Activated naive CD4-positive, alpha-beta T cell treated with anti-CD3 and anti-CD28 coated beads for 36 hours (primary cell): ENCODE results near the gene RTRAF. TPM values are rescaled to one million over a fixed set of nuclear protein-coding genes. Genes with fewer than 3 reads are reported as not detected.

Experiments used
- CTCF ChIA-PET: fragments of 350-600 bp; sonication (Branson Sonifier 250); formaldehyde crosslinking; loops from one replicate; lab custom pipeline; 2021; ENCODE audit warnings: antibody characterized with exemption; lab: Charles Lee
- DNase-seq: peaks from one replicate; pipeline ENCODE4 v3.0.0-alpha.2; 2020
- H3K27ac Mint-ChIP-seq: one replicate; pipeline ENCODE4 v1.8.0; 2021; ENCODE audit warnings: mild to moderate bottlenecking, mixed read lengths
- H3K27me3 Mint-ChIP-seq: one replicate; pipeline ENCODE4 v1.8.0; 2021; ENCODE audit warnings: low read depth, mixed read lengths
- H3K36me3 Mint-ChIP-seq: one replicate; pipeline ENCODE4 v1.8.0; 2021; ENCODE audit warnings: low read depth, mixed read lengths
- H3K4me1 Mint-ChIP-seq: one replicate; pipeline ENCODE4 v1.8.0; 2021; ENCODE audit warnings: low read depth, mixed read lengths
- H3K4me3 Mint-ChIP-seq: one replicate; pipeline ENCODE4 v1.8.0; 2021; ENCODE audit warnings: mild to moderate bottlenecking, moderate library complexity, mixed read lengths
- H3K9me3 Mint-ChIP-seq: one replicate; pipeline ENCODE4 v1.8.0; 2021; ENCODE audit warnings: mixed read lengths
- intact Hi-C: fragments of 100-400 bp; cut with micrococcal nuclease; formaldehyde crosslinking; loops from one replicate; pipeline ENCODE4 v1.15.1; 2023
- total RNA-seq, 2 experiments: library from RNA; stranded (reverse); gene quantifications; one replicate each; pipeline ENCODE4 v1.2.3, GENCODE V29; 2021

Gene RTRAF
- total RNA-seq = 100 to 1,000 TPM; 255 to 275 TPM

- intact Hi-C loops = loop anchor here (1.0 to 10.0 kb wide), 8 partner anchors 142 to 745 kb away; partner anchors contain the start of genes ERO1A, GPR137C, TMX1 and TXNDC16
- Mint-ChIP-seq H3K27ac (peak within 1 kb of the TSS; percentile 85), H3K27me3 (no peaks in the 10 kb centered on the region), H3K4me3 (peak within 1 kb of the TSS; percentile 89), H3K9me3 (no peaks in the 10 kb centered on the region), H3K4me1 (peaks cover 37% of the 10 kb centered on the region), H3K36me3 (peaks cover 16% of the 10 kb centered on the region)
- CTCF ChIA-PET = no interaction called here
- DNase-seq = peak; percentile 93
Measured at GRCh38 chr14:51989293-51990234, at the start of gene RTRAF. Gene RTRAF (plus strand): TSS chr14:51989546. CDS start chr14:51989640, 94 bp downstream.

GRCh38 chr14:51939755-51940301 lies 49.5 kb upstream of the RTRAF start:
- Mint-ChIP-seq H3K4me1 (peaks cover 40% of the 10 kb centered on the region), H3K4me3 (no peak overlapping the region), H3K27ac (no peak overlapping the region), H3K36me3 (peaks cover 36% of the 10 kb centered on the region), H3K27me3 (no peaks in the 10 kb centered on the region), H3K9me3 (peaks cover 3% of the 10 kb centered on the region)
- CTCF ChIA-PET = interaction anchor here (0.6 to 1.4 kb wide), 2 partner anchors 39 to 128 kb away, joined by 3 to 5 read pairs; no protein-coding TSS in a partner anchor
- intact Hi-C loops = no loop called here
- DNase-seq = no peak

- Mint-ChIP-seq H3K4me1 (peaks cover 35% of the 10 kb centered on the region), H3K27ac (no peak overlapping the region), H3K4me3 (no peak overlapping the region), H3K36me3 (peaks cover 56% of the 10 kb centered on the region), H3K9me3 (peaks cover 27% of the 10 kb centered on the region), H3K27me3 (no peaks in the 10 kb centered on the region)
- intact Hi-C loops = no loop called here
- CTCF ChIA-PET = no interaction called here
- no peak for DNase-seq
Measured at GRCh38 chr14:51942971-51943370, 46.4 kb upstream of the RTRAF start.

GRCh38 chr14:51950007-51950406 lies 39.3 kb upstream of the RTRAF start:
- no peak for DNase-seq
- H3K4me1 Mint-ChIP-seq = peaks cover 2% of the 10 kb centered on the region
- H3K27me3 Mint-ChIP-seq = no peaks in the 10 kb centered on the region
- peaks cover 25% of the 10 kb centered on the region for H3K9me3 Mint-ChIP-seq
- peaks cover 67% of the 10 kb centered on the region for H3K36me3 Mint-ChIP-seq
- no peak overlapping the region for H3K4me3 Mint-ChIP-seq
- intact Hi-C loops = no loop called here
- no peak overlapping the region for H3K27ac Mint-ChIP-seq
- CTCF ChIA-PET = no interaction called here

GRCh38 chr14:51951656-51952055 lies 37.7 kb upstream of the RTRAF start:
- peaks cover 2% of the 10 kb centered on the region for H3K4me1 Mint-ChIP-seq
- CTCF ChIA-PET = interaction anchor here (0.6 kb wide), 1 partner anchor 654 kb away, joined by 3 read pairs; no protein-coding TSS in a partner anchor
- H3K27me3 Mint-ChIP-seq = no peaks in the 10 kb centered on the region
- peaks cover 12% of the 10 kb centered on the region for H3K9me3 Mint-ChIP-seq
- H3K27ac Mint-ChIP-seq = no peak overlapping the region
- no peak overlapping the region for H3K4me3 Mint-ChIP-seq
- H3K36me3 Mint-ChIP-seq = peaks cover 67% of the 10 kb centered on the region
- DNase-seq = no peak
- intact Hi-C loops = no loop called here

- DNase-seq = no peak
- Mint-ChIP-seq H3K4me1 (peaks cover 10% of the 10 kb centered on the region), H3K27ac (no peak overlapping the region), H3K27me3 (no peaks in the 10 kb centered on the region), H3K36me3 (peaks cover 84% of the 10 kb centered on the region), H3K9me3 (peaks cover 18% of the 10 kb centered on the region), H3K4me3 (no peak overlapping the region)
- intact Hi-C loops = no loop called here
- CTCF ChIA-PET = interaction anchor here (1.6 kb wide), 1 partner anchor 24 kb away, joined by 3 read pairs; no protein-coding TSS in a partner anchor
Measured at GRCh38 chr14:51954031-51954430, 35.3 kb upstream of the RTRAF start.

GRCh38 chr14:51954657-51955056 lies 34.7 kb upstream of the RTRAF start:
- CTCF ChIA-PET = interaction anchor here (1.6 kb wide), 1 partner anchor 23 kb away, joined by 3 read pairs; no protein-coding TSS in a partner anchor
- Mint-ChIP-seq H3K4me1 (peaks cover 13% of the 10 kb centered on the region), H3K4me3 (no peak overlapping the region), H3K9me3 (peaks cover 25% of the 10 kb centered on the region), H3K27ac (no peak overlapping the region), H3K36me3 (peaks cover 88% of the 10 kb centered on the region), H3K27me3 (no peaks in the 10 kb centered on the region)
- intact Hi-C loops = no loop called here
- no peak for DNase-seq

GRCh38 chr14:51957950-51958349 lies 31.4 kb upstream of the RTRAF start:
- peaks cover 37% of the 10 kb centered on the region for H3K4me1 Mint-ChIP-seq

GRCh38 chr14:51959928-51960327 lies 29.4 kb upstream of the RTRAF start:
- H3K4me3 Mint-ChIP-seq = no peak overlapping the region
- CTCF ChIA-PET = no interaction called here
- peaks cover 46% of the 10 kb centered on the region for H3K4me1 Mint-ChIP-seq
- no peaks in the 10 kb centered on the region for H3K27me3 Mint-ChIP-seq
- intact Hi-C loops = no loop called here
- DNase-seq = no peak
- no peak overlapping the region for H3K27ac Mint-ChIP-seq
- peaks cover 31% of the 10 kb centered on the region for H3K9me3 Mint-ChIP-seq
- H3K36me3 Mint-ChIP-seq = peaks cover 57% of the 10 kb centered on the region

More at GRCh38 chr14:51957950-51958349, 31.4 kb upstream of the RTRAF start:
- DNase-seq = no peak
- H3K27ac Mint-ChIP-seq = no peak overlapping the region
- CTCF ChIA-PET = no interaction called here
- H3K4me3 Mint-ChIP-seq = no peak overlapping the region
- H3K36me3 Mint-ChIP-seq = peaks cover 75% of the 10 kb centered on the region
- H3K27me3 Mint-ChIP-seq = no peaks in the 10 kb centered on the region
- intact Hi-C loops = no loop called here
- peaks cover 31% of the 10 kb centered on the region for H3K9me3 Mint-ChIP-seq

- H3K27me3 Mint-ChIP-seq = no peaks in the 10 kb centered on the region
- H3K4me3 Mint-ChIP-seq = no peak overlapping the region
- CTCF ChIA-PET = no interaction called here
- peaks cover 46% of the 10 kb centered on the region for H3K4me1 Mint-ChIP-seq
- H3K36me3 Mint-ChIP-seq = peaks cover 49% of the 10 kb centered on the region
- intact Hi-C loops = no loop called here
- H3K9me3 Mint-ChIP-seq = peaks cover 31% of the 10 kb centered on the region
- no peak for DNase-seq
- no peak overlapping the region for H3K27ac Mint-ChIP-seq
Measured at GRCh38 chr14:51960866-51961265, 28.5 kb upstream of the RTRAF start.

GRCh38 chr14:51962711-51963110 lies 26.6 kb upstream of the RTRAF start:
- Mint-ChIP-seq H3K27ac (peak overlapping the region; percentile 44), H3K4me3 (peak overlapping the region; percentile 17), H3K4me1 (peaks cover 46% of the 10 kb centered on the region), H3K9me3 (peaks cover 25% of the 10 kb centered on the region), H3K36me3 (peaks cover 36% of the 10 kb centered on the region), H3K27me3 (no peaks in the 10 kb centered on the region)
- intact Hi-C loops = no loop called here
- CTCF ChIA-PET = interaction anchor here (0.5 to 1.3 kb wide), 5 partner anchors 16 to 1248 kb away, joined by 3 to 8 read pairs (median 5); no protein-coding TSS in a partner anchor
- no peak for DNase-seq

- H3K4me3 Mint-ChIP-seq = peak overlapping the region; percentile 54
- peak overlapping the region; percentile 34 for H3K27ac Mint-ChIP-seq
- no peaks in the 10 kb centered on the region for H3K27me3 Mint-ChIP-seq
- CTCF ChIA-PET = interaction anchor here (0.6 to 1.3 kb wide), 4 partner anchors 15 to 389 kb away, joined by 3 to 8 read pairs (median 5); no protein-coding TSS in a partner anchor
- no peak for DNase-seq
- H3K9me3 Mint-ChIP-seq = peaks cover 20% of the 10 kb centered on the region
- intact Hi-C loops = no loop called here
- H3K36me3 Mint-ChIP-seq = peaks cover 31% of the 10 kb centered on the region
- peaks cover 43% of the 10 kb centered on the region for H3K4me1 Mint-ChIP-seq
Measured at GRCh38 chr14:51963286-51963685, 26.1 kb upstream of the RTRAF start.
